Rectal smooth muscle tissue (tissue), 1 donor: ENCODE measurements around the gene LGALS14.
"Not testable (repeated sequence)": the region's sequence is repeated elsewhere in the genome, so short reads cannot be mapped to it uniquely, and the experiment has no call there.

Experiments
- H3K27ac ChIP-seq: one replicate; pipeline ENCODE4 v1.7.0; 2013; ENCODE audit warnings: low read depth, low read length, inconsistent platforms
- H3K27me3 ChIP-seq: one replicate; pipeline ENCODE4 v1.7.0; 2013; ENCODE audit warnings: low read length; ENCODE audit not compliant: control insufficient read depth, insufficient read depth
- H3K36me3 ChIP-seq: one replicate; pipeline ENCODE4 v1.7.0; 2013; ENCODE audit warnings: low read length; ENCODE audit not compliant: control insufficient read depth, insufficient read depth
- H3K4me1 ChIP-seq: one replicate; pipeline ENCODE4 v1.7.0; 2013; ENCODE audit warnings: low read length; ENCODE audit not compliant: control insufficient read depth, insufficient read depth
- H3K4me3 ChIP-seq: one replicate; pipeline ENCODE4 v1.7.0; 2013; ENCODE audit warnings: low read length
- H3K9ac ChIP-seq: one replicate; pipeline ENCODE4 v1.7.0; 2013; ENCODE audit warnings: low read length

Gene LGALS14

DNA sequence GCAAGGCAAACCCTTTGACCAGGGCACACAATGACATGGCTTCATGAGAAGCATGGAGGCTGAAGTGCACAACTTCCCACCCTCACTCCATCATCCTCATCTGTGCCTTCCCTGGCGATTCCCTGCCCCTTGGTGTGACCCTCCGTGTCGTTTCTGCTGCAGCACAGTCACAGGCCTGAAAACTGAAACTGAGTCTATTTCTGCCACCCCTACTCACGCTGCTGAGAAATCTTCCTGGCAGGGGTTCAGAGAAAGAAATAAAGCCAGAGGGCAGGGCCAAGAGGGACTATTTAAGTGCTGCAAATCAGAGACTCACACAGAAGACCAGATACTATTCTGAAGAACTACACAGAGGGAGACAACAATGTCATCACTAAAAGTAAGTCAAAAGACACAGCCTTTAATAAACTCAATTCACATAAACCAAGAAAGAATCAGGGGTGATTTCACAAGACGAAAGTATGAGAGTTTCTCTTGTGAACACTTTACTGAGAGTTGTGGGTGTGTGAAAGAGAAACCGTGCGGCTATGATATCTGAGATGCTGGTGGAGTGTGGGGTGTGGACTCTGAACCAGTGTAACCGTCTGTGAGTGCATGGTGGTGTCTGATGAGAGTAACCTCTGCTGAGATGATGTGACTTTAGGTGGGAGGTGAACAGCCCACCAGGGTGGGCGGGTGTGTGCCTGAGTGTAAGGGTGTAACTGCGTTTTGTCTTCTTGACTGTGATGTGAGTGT lies 25.1 kb upstream of the LGALS14 start:
- Histone ChIP-seq H3K4me3 (peak overlapping the region; percentile 5), H3K36me3 (no peaks in the 10 kb centered on the region), H3K9ac (no peak overlapping the region), H3K27ac (no peak overlapping the region), H3K4me1 (no peaks in the 10 kb centered on the region), H3K27me3 (no peaks in the 10 kb centered on the region)

DNA sequence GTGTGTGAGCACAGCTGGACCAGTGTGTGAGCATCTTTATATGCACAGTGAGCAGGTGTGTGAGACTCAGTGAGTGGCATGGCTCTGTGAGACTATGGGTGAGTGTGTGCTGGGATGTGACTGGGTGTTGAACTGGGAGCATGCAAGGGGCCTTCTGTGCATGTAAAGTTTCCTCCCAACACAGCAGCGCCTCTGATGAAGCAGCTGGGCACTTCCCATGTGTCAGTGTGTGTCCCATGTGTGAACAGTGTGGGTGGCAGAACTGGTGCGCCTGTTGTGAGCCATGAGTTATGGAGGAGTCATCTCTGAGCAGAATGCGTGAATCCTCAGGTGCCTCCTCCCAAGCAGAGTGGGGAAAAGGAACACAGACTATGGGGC lies 24.5 kb upstream of the LGALS14 start:
- Histone ChIP-seq H3K4me3 (no peak overlapping the region), H3K27me3 (no peaks in the 10 kb centered on the region), H3K36me3 (no peaks in the 10 kb centered on the region), H3K27ac (no peak overlapping the region), H3K4me1 (no peaks in the 10 kb centered on the region), H3K9ac (no peak overlapping the region)

DNA sequence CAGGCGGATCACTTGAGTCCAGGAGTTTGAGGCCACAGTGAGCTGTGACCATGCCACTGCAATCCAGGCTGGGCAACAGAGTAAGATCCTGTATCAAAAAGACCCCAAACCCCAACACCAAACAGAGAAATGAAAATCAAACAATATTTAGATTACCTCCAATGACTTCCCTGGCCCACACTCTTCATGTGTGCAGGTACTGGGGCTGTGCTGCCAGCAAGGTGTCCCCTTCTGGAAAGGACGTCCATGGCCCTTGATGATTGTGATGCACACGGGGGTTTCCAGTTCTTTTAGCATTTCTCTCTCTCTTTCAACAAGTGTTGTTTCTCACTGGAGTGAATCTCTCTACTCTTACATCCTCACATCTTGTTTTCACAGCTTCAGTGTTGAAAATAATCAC lies 23.7 kb upstream of the LGALS14 start:
- no peaks in the 10 kb centered on the region for H3K36me3 ChIP-seq
- no peaks in the 10 kb centered on the region for H3K27me3 ChIP-seq
- H3K4me1 ChIP-seq: no peaks in the 10 kb centered on the region
- H3K9ac ChIP-seq: no peak overlapping the region
- no peak overlapping the region for H3K27ac ChIP-seq
- H3K4me3 ChIP-seq: no peak overlapping the region

DNA sequence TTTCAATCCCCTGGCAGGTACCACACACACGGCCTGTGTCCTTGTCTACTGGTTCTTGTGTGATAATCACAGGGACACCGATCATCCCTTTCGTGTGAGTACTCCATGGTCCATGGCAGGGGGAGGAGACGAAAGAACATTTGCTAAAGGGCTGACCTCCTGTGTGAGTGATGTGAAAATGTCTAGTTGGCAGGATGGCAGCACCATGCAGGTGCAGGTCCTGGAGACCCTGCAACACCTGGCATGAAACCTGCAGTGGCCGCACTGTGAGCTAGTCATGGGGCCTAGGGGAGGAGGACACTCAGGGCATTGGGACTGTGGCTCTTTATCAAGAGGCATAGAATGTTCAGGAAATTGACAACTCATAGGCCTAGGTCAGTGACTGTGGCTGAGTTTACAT lies 22.9 kb upstream of the LGALS14 start:
- H3K4me3 ChIP-seq: no peak overlapping the region
- H3K36me3 ChIP-seq: no peaks in the 10 kb centered on the region
- H3K9ac ChIP-seq: no peak overlapping the region
- H3K4me1 ChIP-seq: no peaks in the 10 kb centered on the region
- no peak overlapping the region for H3K27ac ChIP-seq
- no peaks in the 10 kb centered on the region for H3K27me3 ChIP-seq

GRCh38 chr19:39684267-39684666 lies 20.0 kb upstream of the LGALS14 start:
- Histone ChIP-seq H3K4me3 (no peak overlapping the region), H3K27me3 (no peaks in the 10 kb centered on the region), H3K4me1 (no peaks in the 10 kb centered on the region), H3K9ac (no peak overlapping the region), H3K36me3 (no peaks in the 10 kb centered on the region), H3K27ac (no peak overlapping the region)

DNA sequence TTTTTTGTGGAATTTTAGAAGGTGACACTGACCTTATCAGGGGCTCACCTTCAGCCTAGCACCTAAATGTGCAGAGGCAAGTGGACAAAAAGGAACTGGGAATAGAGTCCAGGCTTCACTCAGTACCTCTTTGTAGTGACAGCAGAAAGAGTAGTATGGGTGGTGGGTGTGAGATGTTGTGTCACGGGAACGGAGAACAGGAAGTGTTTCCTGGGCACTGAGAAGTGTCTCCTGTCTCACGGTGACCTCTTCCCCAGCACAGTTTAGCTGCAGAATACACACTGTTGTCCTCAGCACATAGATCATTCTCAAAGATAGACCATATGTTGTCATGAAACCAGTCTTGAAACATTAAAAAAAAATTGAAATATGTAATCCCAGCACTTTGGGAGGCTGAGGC lies 17.5 kb upstream of the LGALS14 start:
- Histone ChIP-seq H3K36me3 (no peaks in the 10 kb centered on the region), H3K27ac (no peak overlapping the region), H3K9ac (no peak overlapping the region), H3K4me3 (no peak overlapping the region), H3K4me1 (no peaks in the 10 kb centered on the region), H3K27me3 (no peaks in the 10 kb centered on the region)

- H3K27ac ChIP-seq, H3K4me3 ChIP-seq: not testable (repeated sequence)
Observed at GRCh38 chr19:39688637-39689036, 15.6 kb upstream of the LGALS14 start.

DNA sequence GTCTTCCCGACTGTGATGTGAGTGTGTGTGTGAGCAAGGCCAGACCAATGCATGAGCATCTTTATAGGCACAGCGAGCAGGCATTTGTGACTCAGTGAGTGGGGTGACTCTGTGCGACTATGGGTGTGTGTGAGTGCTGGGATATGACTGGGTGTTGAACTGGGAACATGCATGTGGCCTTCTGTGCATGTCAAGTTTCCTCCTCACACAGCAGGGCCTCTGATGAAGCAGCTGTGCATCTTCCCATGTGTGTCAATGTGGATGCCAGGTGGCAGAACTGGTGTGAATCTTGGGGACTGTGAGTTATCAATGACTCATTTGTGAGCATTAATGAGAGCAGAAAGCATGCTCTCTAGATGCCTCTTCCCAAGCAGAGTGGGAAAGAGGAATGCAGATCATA lies 12.1 kb upstream of the LGALS14 start:
- no peaks in the 10 kb centered on the region for H3K4me1 ChIP-seq

More at GRCh38 chr19:39688637-39689036, 15.6 kb upstream of the LGALS14 start:
- not testable (repeated sequence) for H3K9ac ChIP-seq, H3K4me1 ChIP-seq, H3K27me3 ChIP-seq, H3K36me3 ChIP-seq

DNA sequence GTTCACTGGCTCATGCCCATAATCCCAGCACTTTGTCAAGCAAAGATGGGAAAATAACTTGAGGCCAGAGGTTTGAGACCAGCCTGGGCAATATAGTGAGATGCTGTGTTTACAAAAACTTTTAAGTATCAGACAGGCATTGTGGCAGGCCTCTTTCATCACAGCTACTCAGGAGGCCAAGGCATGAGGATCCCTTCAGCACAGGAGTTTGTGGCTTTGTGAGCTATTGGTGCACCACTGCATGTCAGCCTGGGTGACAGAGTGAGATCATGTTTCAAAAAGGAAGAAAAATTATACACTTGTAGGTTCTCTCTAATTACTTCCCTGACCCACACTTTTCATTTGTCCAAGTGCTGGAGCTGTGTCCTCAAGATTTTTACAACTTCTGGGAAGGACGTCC lies 11.5 kb upstream of the LGALS14 start:
- no peak overlapping the region for H3K9ac ChIP-seq
- no peaks in the 10 kb centered on the region for H3K27me3 ChIP-seq
- no peaks in the 10 kb centered on the region for H3K4me1 ChIP-seq
- H3K36me3 ChIP-seq: no peaks in the 10 kb centered on the region
- no peak overlapping the region for H3K27ac ChIP-seq
- H3K4me3 ChIP-seq: no peak overlapping the region

More for the DNA sequence above, 12.1 kb upstream of the LGALS14 start:
- no peak overlapping the region for H3K4me3 ChIP-seq
- no peaks in the 10 kb centered on the region for H3K36me3 ChIP-seq
- no peak overlapping the region for H3K27ac ChIP-seq
- no peak overlapping the region for H3K9ac ChIP-seq
- no peaks in the 10 kb centered on the region for H3K27me3 ChIP-seq

DNA sequence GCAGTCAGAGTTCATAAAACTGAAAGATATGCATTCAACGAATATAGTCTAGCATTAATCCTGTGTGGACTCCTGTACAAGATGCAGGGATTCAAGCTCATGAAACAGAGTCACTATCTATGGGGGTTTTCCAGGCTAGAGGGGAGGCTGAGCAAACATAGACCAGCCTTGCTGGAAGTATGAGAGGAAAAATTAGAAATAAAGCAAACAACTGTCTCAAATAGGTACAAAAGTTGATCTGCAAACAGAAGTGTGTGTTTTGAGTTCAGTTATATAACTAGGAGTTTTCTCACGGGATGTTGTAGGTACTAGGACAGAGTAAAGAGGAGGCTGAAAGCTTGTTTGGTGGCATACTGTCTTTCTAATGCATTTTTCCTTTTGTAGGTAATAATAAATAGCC lies 8.5 kb upstream of the LGALS14 start:
- Histone ChIP-seq H3K4me1 (no peaks in the 10 kb centered on the region), H3K27ac (no peak overlapping the region), H3K36me3 (no peaks in the 10 kb centered on the region), H3K9ac (no peak overlapping the region), H3K27me3 (no peaks in the 10 kb centered on the region), H3K4me3 (no peak overlapping the region)

- Histone ChIP-seq H3K36me3 (no peaks in the 10 kb centered on the region), H3K27ac (no peak overlapping the region), H3K4me1 (no peaks in the 10 kb centered on the region), H3K9ac (no peak overlapping the region), H3K27me3 (no peaks in the 10 kb centered on the region), H3K4me3 (no peak overlapping the region)
Observed at GRCh38 chr19:39696387-39696786, 7.9 kb upstream of the LGALS14 start.

DNA sequence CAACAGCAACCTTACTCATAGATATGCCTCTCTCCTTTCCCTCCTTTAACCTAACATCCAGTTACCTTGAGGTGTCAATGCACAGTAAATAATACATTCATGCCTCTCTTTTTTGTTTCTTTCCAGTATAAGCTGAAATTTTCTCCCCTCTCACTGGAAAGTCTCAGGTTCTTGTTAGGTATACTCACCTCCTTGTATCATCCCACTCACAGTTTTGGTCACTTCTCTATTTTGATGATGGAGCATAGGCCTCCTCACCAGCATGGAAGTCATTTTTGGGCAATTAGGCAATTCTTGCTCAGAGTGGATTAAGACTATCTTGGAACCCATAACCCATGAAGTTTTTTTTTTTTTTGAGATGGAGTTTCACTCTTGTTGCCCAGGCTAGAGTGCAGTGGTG lies 5.7 kb upstream of the LGALS14 start:
- no peaks in the 10 kb centered on the region for H3K4me1 ChIP-seq
- H3K4me3 ChIP-seq: no peak overlapping the region
- no peaks in the 10 kb centered on the region for H3K36me3 ChIP-seq
- no peak overlapping the region for H3K27ac ChIP-seq
- no peak overlapping the region for H3K9ac ChIP-seq
- no peaks in the 10 kb centered on the region for H3K27me3 ChIP-seq

- Histone ChIP-seq H3K27ac (no peak overlapping the region), H3K4me3 (no peak overlapping the region), H3K27me3 (no peaks in the 10 kb centered on the region)
Observed at GRCh38 chr19:39701291-39701690, 3.0 kb upstream of the LGALS14 start.

More at GRCh38 chr19:39701291-39701690, 3.0 kb upstream of the LGALS14 start:
- Histone ChIP-seq H3K36me3 (no peaks in the 10 kb centered on the region), H3K9ac (no peak overlapping the region), H3K4me1 (no peaks in the 10 kb centered on the region)
